ENCODE measurements around the gene CELA3A.
A peak's percentile ranks its signal among the peaks of the same experiment; 100 is the strongest.

- no peak for TF ChIP-seq SREBF2 (IDR thresholded peaks at IDR 0.05)
- TF ChIP-seq MYC (IDR thresholded peaks at IDR 0.05; ENCODE audit: borderline replicate concordance, low read length) = no peak
- no peak for TF ChIP-seq HOXB13 (CRISPR knock-in tag; IDR thresholded peaks at IDR 0.05; ENCODE audit: low read depth)
- no peak for TF ChIP-seq CTCF (IDR thresholded peaks at IDR 0.05)
- no peak for TF ChIP-seq SMC3 (IDR thresholded peaks at IDR 0.05)
- TF ChIP-seq MAX (IDR thresholded peaks at IDR 0.05) = 0 out of 2 replicates have a peak, but pooled peaks have one; percentile 34
- no peak for TF ChIP-seq POLR2A (IDR thresholded peaks at IDR 0.05; ENCODE audit: low read length)
- TF ChIP-seq USF2 (IDR thresholded peaks at IDR 0.05) = no peak
- TF ChIP-seq RNF2 (IDR thresholded peaks at IDR 0.05; ENCODE audit: borderline replicate concordance, low read depth) = no peak
- no peak for TF ChIP-seq PHF8 (IDR thresholded peaks at IDR 0.05; ENCODE audit: borderline replicate concordance, low read depth)
- no peak for TF ChIP-seq BHLHE40 (IDR thresholded peaks at IDR 0.05; ENCODE audit: low read depth, low read length)
- TF ChIP-seq POLR2AphosphoS2 (conservative IDR thresholded peaks at IDR 0.05; ENCODE audit: low read length) = no peak
- TF ChIP-seq EHMT2 (IDR thresholded peaks at IDR 0.05; ENCODE audit: low read depth) = no peak
These were observed 44.5 kb upstream of the CELA3A start for GRCh38 chr1:21956720-21957552.
